GM10266 (cell line): ENCODE measurements around the gene ZKSCAN5.

ENCODE experiments used
- DNase-seq: peaks from one replicate; pipeline ENCODE4 v3.0.0; 2012; ENCODE audit errors: extremely low spot score
- CTCF ChIP-seq: IDR thresholded peaks from 2 replicates; pipeline ENCODE4 v1.5.1; 2012; ENCODE audit warnings: mild to moderate bottlenecking, low read depth; ENCODE audit not compliant: control insufficient read depth, insufficient read depth; ENCODE audit errors: missing control alignments

The ZKSCAN5 gene

GRCh38 chr7:99514050-99514449, 9.6 kb downstream of the ZKSCAN5 start:
- no peak for TF ChIP-seq CTCF
- no peak for DNase-seq

- DNase-seq = no peak
- no peak for TF ChIP-seq CTCF
Observed at GRCh38 chr7:99521399-99521798, 16.9 kb downstream of the ZKSCAN5 start.

GRCh38 chr7:99525713-99526440, 21.4 kb downstream of the ZKSCAN5 start:
- no peak for DNase-seq
- no peak for TF ChIP-seq CTCF

- TF ChIP-seq CTCF = no peak
- no peak for DNase-seq
Observed at GRCh38 chr7:99531354-99531765, 26.9 kb downstream of the ZKSCAN5 start.

- TF ChIP-seq CTCF = no peak
Observed at GRCh38 chr7:99535667-99536066, 31.2 kb downstream of the ZKSCAN5 start.

GRCh38 chr7:99539213-99539811, 34.9 kb downstream of the ZKSCAN5 start:
- TF ChIP-seq CTCF = no peak

More at GRCh38 chr7:99535667-99536066, 31.2 kb downstream of the ZKSCAN5 start:
- no peak for DNase-seq

GRCh38 chr7:99540542-99540941, 36.1 kb downstream of the ZKSCAN5 start:
- TF ChIP-seq CTCF = no peak
- no peak for DNase-seq

More at GRCh38 chr7:99539213-99539811, 34.9 kb downstream of the ZKSCAN5 start:
- DNase-seq = no peak
